ENCODE measurements around the gene RGS7.

Gene RGS7

DNA sequence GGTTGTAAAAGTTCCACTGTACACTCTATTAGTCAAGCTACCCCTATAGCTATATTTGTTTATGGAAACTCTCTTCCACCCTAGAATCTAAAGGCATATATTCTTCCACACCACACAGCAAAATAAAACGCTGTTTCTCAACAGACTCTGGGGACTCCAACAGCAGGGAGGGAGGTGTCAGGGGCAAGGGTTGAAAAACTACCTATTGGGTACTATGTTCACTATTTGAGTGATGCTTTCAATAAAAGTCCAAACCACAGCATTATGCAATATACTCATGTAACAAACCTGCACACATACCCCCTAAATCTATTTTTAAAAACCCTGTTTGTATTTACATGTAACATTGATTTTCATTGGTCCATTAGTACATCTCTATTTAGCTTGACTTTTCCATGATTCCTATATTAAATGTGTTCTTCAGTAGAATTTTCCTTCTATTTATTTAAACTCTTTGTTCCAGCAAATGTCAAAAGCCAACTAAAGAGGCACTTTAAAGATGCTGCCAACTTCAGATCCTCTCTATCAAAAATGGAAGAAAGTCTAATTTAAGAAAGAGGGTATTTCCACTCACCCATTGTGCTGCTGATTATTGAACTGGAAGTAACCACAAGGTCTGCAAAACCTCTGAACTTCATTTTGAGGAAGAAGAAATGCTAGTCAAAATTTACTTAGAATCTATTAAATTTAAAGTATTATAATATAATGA, 26.2 kb downstream of the RGS7 start:
- no peak for DNase-seq (ENCODE audit: low read depth)

DNA sequence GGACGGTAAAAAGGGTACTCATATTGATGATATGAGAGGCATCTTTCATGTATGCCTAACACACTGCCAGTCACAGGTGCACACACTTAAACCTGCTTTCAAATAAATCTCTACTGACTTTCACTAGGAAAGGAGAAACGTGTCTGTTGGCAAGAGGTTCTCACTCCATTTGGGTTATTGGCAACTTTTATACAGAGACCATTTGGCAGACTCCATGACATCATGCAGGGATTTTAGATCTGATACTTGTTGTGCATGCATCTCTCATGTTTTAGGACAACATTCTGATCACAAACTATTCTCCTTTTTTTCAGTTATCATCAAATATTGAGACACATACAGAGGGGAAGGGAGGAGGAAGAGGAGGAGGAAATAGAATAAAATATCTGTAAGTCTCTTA, 31.5 kb downstream of the RGS7 start:
- TF ChIP-seq, protein P1, sequence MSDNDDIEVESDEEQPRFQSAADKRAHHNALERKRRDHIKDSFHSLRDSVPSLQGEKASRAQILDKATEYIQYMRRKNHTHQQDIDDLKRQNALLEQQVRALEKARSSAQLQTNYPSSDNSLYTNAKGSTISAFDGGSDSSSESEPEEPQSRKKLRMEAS (IDR thresholded peaks at IDR 0.05; ENCODE audit: low read depth, low read length), result no peak
- TF ChIP-seq MYC (IDR thresholded peaks at IDR 0.05; ENCODE audit: low read depth, low read length) (no peak), POLR2A (IDR thresholded peaks at IDR 0.05; ENCODE audit: extremely low read depth, insufficient read length) (no peak)
- TF ChIP-seq, protein P2, sequence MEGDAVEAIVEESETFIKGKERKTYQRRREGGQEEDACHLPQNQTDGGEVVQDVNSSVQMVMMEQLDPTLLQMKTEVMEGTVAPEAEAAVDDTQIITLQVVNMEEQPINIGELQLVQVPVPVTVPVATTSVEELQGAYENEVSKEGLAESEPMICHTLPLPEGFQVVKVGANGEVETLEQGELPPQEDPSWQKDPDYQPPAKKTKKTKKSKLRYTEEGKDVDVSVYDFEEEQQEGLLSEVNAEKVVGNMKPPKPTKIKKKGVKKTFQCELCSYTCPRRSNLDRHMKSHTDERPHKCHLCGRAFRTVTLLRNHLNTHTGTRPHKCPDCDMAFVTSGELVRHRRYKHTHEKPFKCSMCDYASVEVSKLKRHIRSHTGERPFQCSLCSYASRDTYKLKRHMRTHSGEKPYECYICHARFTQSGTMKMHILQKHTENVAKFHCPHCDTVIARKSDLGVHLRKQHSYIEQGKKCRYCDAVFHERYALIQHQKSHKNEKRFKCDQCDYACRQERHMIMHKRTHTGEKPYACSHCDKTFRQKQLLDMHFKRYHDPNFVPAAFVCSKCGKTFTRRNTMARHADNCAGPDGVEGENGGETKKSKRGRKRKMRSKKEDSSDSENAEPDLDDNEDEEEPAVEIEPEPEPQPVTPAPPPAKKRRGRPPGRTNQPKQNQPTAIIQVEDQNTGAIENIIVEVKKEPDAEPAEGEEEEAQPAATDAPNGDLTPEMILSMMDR (IDR thresholded peaks at IDR 0.05; ENCODE audit: low read depth, low read length), result no peak
- H3K4me3 ChIP-seq (ENCODE audit: low read depth, low read length), result no peak overlapping the region
- no peak for DNase-seq (ENCODE audit: low read depth)

More for the DNA sequence above, 26.2 kb downstream of the RGS7 start:
- no peak overlapping the region for H3K4me3 ChIP-seq (ENCODE audit: low read depth, low read length)
- TF ChIP-seq MYC (IDR thresholded peaks at IDR 0.05; ENCODE audit: low read depth, low read length) (no peak), POLR2A (IDR thresholded peaks at IDR 0.05; ENCODE audit: extremely low read depth, insufficient read length) (no peak)
- TF ChIP-seq, protein P2 (IDR thresholded peaks at IDR 0.05; ENCODE audit: low read depth, low read length), result no peak
- TF ChIP-seq, protein P1 (IDR thresholded peaks at IDR 0.05; ENCODE audit: low read depth, low read length), result no peak

DNA sequence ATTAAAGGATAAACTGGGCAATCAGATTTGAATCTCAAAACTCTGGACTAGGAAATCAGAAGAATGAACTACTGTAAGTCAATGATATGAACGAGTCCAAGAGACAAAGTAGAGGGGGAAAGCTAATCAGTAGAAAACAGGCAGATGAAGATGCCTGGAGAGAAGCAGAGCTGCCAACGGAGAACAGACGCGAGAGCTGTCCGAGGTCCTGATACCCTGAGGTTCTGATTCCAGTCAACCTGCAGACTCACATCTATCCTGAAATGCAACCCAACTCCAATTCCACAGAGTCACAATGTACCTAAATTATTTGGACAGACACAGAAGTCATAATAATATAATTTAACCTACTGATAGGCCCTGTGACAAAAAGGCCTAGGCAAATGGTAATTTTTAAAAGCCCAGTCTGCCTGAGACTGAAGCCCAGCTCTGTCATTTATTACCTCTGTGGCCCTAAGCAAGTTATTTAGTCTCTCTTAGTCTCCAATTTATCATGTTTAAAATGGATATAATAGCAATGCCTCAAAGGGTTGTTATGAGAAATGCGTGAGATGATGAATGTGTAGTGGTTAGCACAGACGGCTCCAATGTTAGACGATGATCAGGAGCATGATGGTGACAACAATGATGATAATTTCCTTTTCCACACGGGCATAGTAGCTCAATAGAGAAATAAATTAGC, 33.4 kb downstream of the RGS7 start:
- TF ChIP-seq POLR2A (IDR thresholded peaks at IDR 0.05; ENCODE audit: extremely low read depth, insufficient read length) (no peak), MYC (IDR thresholded peaks at IDR 0.05; ENCODE audit: low read depth, low read length) (no peak)
- TF ChIP-seq, protein P1 (IDR thresholded peaks at IDR 0.05; ENCODE audit: low read depth, low read length), result no peak
- TF ChIP-seq, protein P2 (IDR thresholded peaks at IDR 0.05; ENCODE audit: low read depth, low read length), result no peak
- peak; percentile 34 for DNase-seq (ENCODE audit: low read depth)
- H3K4me3 ChIP-seq (ENCODE audit: low read depth, low read length), result no peak overlapping the region

DNA sequence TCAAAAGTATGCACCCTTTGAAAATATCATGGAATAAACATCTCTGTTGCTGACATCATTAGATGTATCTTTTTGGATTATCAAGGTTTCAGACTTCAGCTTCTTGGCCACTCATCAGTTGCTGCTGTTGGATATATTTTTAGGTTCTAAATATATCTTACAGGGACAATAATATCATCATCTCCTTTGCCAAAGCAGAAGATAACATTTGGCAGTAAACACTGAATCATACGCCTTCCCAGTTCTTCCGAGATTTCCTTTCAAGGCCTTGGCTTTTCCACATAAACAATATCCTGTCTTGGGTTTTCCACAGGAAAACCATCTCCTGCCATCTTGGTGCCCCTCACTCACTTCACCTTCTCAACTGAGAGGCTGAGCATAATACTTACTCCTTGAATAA, 39.3 kb downstream of the RGS7 start:
- TF ChIP-seq, protein P2 (IDR thresholded peaks at IDR 0.05; ENCODE audit: low read depth, low read length), result no peak
- TF ChIP-seq, protein P1 (IDR thresholded peaks at IDR 0.05; ENCODE audit: low read depth, low read length), result no peak
- no peak for TF ChIP-seq POLR2A (IDR thresholded peaks at IDR 0.05; ENCODE audit: extremely low read depth, insufficient read length)
- no peak for TF ChIP-seq MYC (IDR thresholded peaks at IDR 0.05; ENCODE audit: low read depth, low read length)
- H3K4me3 ChIP-seq (ENCODE audit: low read depth, low read length), result no peak overlapping the region
- no peak for DNase-seq (ENCODE audit: low read depth)

DNA sequence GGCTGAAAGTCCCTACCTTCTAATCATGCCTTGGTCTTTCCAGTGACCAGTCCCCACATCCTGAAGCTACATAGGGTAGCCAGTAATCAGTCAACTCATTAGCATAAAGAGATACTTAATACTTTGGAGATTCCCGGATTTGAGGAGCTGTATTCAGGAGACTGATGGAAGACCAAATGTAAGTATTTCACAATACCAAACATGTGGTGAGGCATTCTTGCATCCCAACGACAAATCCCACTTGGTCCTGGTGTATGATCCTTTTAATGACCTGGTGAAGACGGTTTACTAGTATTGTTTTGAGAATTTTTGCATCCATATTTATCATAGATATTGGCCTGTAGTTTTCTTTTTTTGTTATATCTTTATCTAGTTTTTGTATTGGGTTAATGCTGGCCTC, 40.6 kb downstream of the RGS7 start:
- DNase-seq (ENCODE audit: low read depth), result no peak
- no peak overlapping the region for H3K4me3 ChIP-seq (ENCODE audit: low read depth, low read length)
- TF ChIP-seq MYC (IDR thresholded peaks at IDR 0.05; ENCODE audit: low read depth, low read length) (no peak), POLR2A (IDR thresholded peaks at IDR 0.05; ENCODE audit: extremely low read depth, insufficient read length) (no peak)
- TF ChIP-seq, protein P2 (IDR thresholded peaks at IDR 0.05; ENCODE audit: low read depth, low read length), result no peak
- TF ChIP-seq, protein P1 (IDR thresholded peaks at IDR 0.05; ENCODE audit: low read depth, low read length), result no peak
